WTC11 (cell line): ENCODE data around the gene ANKRD65. TPM values are rescaled to one million over a fixed set of nuclear protein-coding genes. Genes with fewer than 3 reads are reported as not detected.

Experiments
- ATAC-seq: fragments of 200-7000 bp; cut with Tn5 transposase; 2 replicates; pipeline ENCODE4 v1.10.0; 2021; ENCODE audit warnings: mild to moderate bottlenecking, moderate library complexity
- CTCF ChIA-PET: fragments of 300-600 bp; sonication (Branson Sonifier 250); formaldehyde crosslinking; loops from one replicate; lab custom pipeline; 2021; ENCODE audit warnings: antibody characterized with exemption; lab: Charles Lee
- POLR2A ChIA-PET: fragments of 350-600 bp; sonication (Branson Sonifier 250); formaldehyde crosslinking; loops from one replicate; lab custom pipeline; 2021; ENCODE audit warnings: antibody characterized with exemption; lab: Charles Lee
- DNase-seq: peaks from one replicate; pipeline ENCODE4 v3.0.0; 2021; ENCODE audit warnings: low spot score
- H3K27ac Mint-ChIP-seq: 2 replicates; pipeline ENCODE4 v1.8.0; 2021; ENCODE audit warnings: mixed read lengths
- H3K27me3 Mint-ChIP-seq: 2 replicates; pipeline ENCODE4 v1.8.0; 2021; ENCODE audit warnings: low read depth, mild to moderate bottlenecking, moderate library complexity, mixed read lengths
- H3K36me3 Mint-ChIP-seq: 2 replicates; pipeline ENCODE4 v1.8.0; 2021; ENCODE audit warnings: mixed read lengths
- H3K4me1 Mint-ChIP-seq: 2 replicates; pipeline ENCODE4 v1.8.0; 2022; ENCODE audit warnings: mixed read lengths
- H3K4me3 Mint-ChIP-seq: 2 replicates; pipeline ENCODE4 v1.8.0; 2021; ENCODE audit warnings: mild to moderate bottlenecking, moderate library complexity, mixed read lengths
- H3K9me3 Mint-ChIP-seq: 2 replicates; pipeline ENCODE4 v1.8.0; 2021; ENCODE audit warnings: mixed read lengths
- ATF1 ChIP-seq: sonication (generic); formaldehyde crosslinking; IDR thresholded peaks from 2 replicates; pipeline ENCODE4 v1.8.1; 2023; ENCODE audit warnings: mild to moderate bottlenecking, moderate library complexity, missing genetic modification reagents
- ATF3 ChIP-seq: sonication (generic); formaldehyde crosslinking; conservative IDR thresholded peaks from 2 replicates; pipeline ENCODE4 v1.8.1; 2022; ENCODE audit warnings: mild to moderate bottlenecking, missing genetic modification reagents
- EMX1 ChIP-seq: fragments of 250-450 bp; sonication (Bioruptor Pico); IDR thresholded peaks from 2 replicates; pipeline ENCODE4 v1.8.0; 2021; ENCODE audit warnings: mild to moderate bottlenecking
- ESRRA ChIP-seq: sonication (generic); formaldehyde crosslinking; IDR thresholded peaks from 2 replicates; pipeline ENCODE4 v1.8.1; 2022; ENCODE audit warnings: mild to moderate bottlenecking, missing genetic modification reagents, borderline replicate concordance
- FOXP1 ChIP-seq: sonication (generic); formaldehyde crosslinking; IDR thresholded peaks from 2 replicates; pipeline ENCODE4 v1.8.0; 2022; ENCODE audit warnings: missing genetic modification reagents, mild to moderate bottlenecking, moderate library complexity, borderline replicate concordance
- GABPB1 ChIP-seq: sonication (generic); formaldehyde crosslinking; IDR thresholded peaks from 2 replicates; pipeline ENCODE4 v1.8.1; 2023; ENCODE audit warnings: mild to moderate bottlenecking, missing genetic modification reagents
- HMGA2 ChIP-seq: fragments of 250-450 bp; sonication (Bioruptor Pico); IDR thresholded peaks from 2 replicates; pipeline ENCODE4 v1.4.0; 2021; ENCODE audit warnings: mild to moderate bottlenecking, moderate library complexity
- IRF2 ChIP-seq: sonication (generic); formaldehyde crosslinking; IDR thresholded peaks from 2 replicates; pipeline ENCODE4 v1.8.0; 2022; ENCODE audit warnings: low read depth, missing genetic modification reagents, borderline replicate concordance
- JAZF1 ChIP-seq: fragments of 250-450 bp; sonication (Bioruptor Pico); IDR thresholded peaks from 2 replicates; pipeline ENCODE4 v1.9.0; 2021; ENCODE audit warnings: moderate library complexity, mild to moderate bottlenecking, inconsistent platforms
- MLX ChIP-seq: sonication (generic); formaldehyde crosslinking; IDR thresholded peaks from 2 replicates; pipeline ENCODE4 v1.8.1; 2023; ENCODE audit warnings: mild to moderate bottlenecking, missing genetic modification reagents, moderate library complexity
- NFE2L1 ChIP-seq: sonication (generic); formaldehyde crosslinking; IDR thresholded peaks from 2 replicates; pipeline ENCODE4 v1.8.1; 2023; ENCODE audit warnings: missing genetic modification reagents
- PRRX2 ChIP-seq: fragments of 250-450 bp; sonication (Bioruptor Pico); IDR thresholded peaks from 2 replicates; pipeline ENCODE4 v1.8.0; 2021; ENCODE audit warnings: mild to moderate bottlenecking
- RELA ChIP-seq: sonication (generic); formaldehyde crosslinking; IDR thresholded peaks from 2 replicates; pipeline ENCODE4 v1.8.1; 2022; ENCODE audit warnings: missing genetic modification reagents, mild to moderate bottlenecking, borderline replicate concordance
- SMAD4 ChIP-seq: sonication (generic); formaldehyde crosslinking; IDR thresholded peaks from 2 replicates; pipeline ENCODE4 v1.8.0; 2022; ENCODE audit warnings: mild to moderate bottlenecking, missing genetic modification reagents
- TEAD1 ChIP-seq: sonication (generic); formaldehyde crosslinking; IDR thresholded peaks from 2 replicates; pipeline ENCODE4 v1.8.0; 2022; ENCODE audit warnings: mild to moderate bottlenecking, missing genetic modification reagents
- ZNF121 ChIP-seq: sonication (generic); formaldehyde crosslinking; IDR thresholded peaks from 2 replicates; pipeline ENCODE4 v1.8.0; 2023; ENCODE audit warnings: missing genetic modification reagents
- ZNF232 ChIP-seq: sonication (generic); formaldehyde crosslinking; IDR thresholded peaks from 2 replicates; pipeline ENCODE4 v1.8.0; 2022; ENCODE audit warnings: mild to moderate bottlenecking, missing genetic modification reagents
- ZNF416 ChIP-seq: fragments of 250-450 bp; sonication (Bioruptor Pico); IDR thresholded peaks from 2 replicates; pipeline ENCODE4 v1.9.0; 2021; ENCODE audit warnings: mild to moderate bottlenecking, inconsistent platforms
- total RNA-seq: library from RNA; stranded (reverse); gene quantifications from 3 replicates; pipeline ENCODE4 v1.2.3, GENCODE V29; 2021
- TF ChIP-seq, protein P1 (sequence below): sonication (generic); formaldehyde crosslinking; IDR thresholded peaks from 2 replicates; pipeline ENCODE4 v1.8.0; 2023; ENCODE audit warnings: missing genetic modification reagents, mild to moderate bottlenecking, borderline replicate concordance
- TF ChIP-seq, protein P2 (sequence below): sonication (generic); formaldehyde crosslinking; IDR thresholded peaks from 2 replicates; pipeline ENCODE4 v1.8.0; 2023; ENCODE audit warnings: missing genetic modification reagents
- TF ChIP-seq, protein P3 (sequence below): sonication (generic); formaldehyde crosslinking; IDR thresholded peaks from 2 replicates; pipeline ENCODE4 v1.8.0; 2022; ENCODE audit warnings: mild to moderate bottlenecking, missing genetic modification reagents
- TF ChIP-seq, protein P4 (sequence below): sonication (generic); formaldehyde crosslinking; conservative IDR thresholded peaks from 2 replicates; pipeline ENCODE4 v1.8.1; 2023; ENCODE audit warnings: mild to moderate bottlenecking, low read depth, missing genetic modification reagents, moderate library complexity

ANKRD65 gene
- total RNA-seq, 1 experiment from 2014 or later = 1.9 TPM

DNA sequence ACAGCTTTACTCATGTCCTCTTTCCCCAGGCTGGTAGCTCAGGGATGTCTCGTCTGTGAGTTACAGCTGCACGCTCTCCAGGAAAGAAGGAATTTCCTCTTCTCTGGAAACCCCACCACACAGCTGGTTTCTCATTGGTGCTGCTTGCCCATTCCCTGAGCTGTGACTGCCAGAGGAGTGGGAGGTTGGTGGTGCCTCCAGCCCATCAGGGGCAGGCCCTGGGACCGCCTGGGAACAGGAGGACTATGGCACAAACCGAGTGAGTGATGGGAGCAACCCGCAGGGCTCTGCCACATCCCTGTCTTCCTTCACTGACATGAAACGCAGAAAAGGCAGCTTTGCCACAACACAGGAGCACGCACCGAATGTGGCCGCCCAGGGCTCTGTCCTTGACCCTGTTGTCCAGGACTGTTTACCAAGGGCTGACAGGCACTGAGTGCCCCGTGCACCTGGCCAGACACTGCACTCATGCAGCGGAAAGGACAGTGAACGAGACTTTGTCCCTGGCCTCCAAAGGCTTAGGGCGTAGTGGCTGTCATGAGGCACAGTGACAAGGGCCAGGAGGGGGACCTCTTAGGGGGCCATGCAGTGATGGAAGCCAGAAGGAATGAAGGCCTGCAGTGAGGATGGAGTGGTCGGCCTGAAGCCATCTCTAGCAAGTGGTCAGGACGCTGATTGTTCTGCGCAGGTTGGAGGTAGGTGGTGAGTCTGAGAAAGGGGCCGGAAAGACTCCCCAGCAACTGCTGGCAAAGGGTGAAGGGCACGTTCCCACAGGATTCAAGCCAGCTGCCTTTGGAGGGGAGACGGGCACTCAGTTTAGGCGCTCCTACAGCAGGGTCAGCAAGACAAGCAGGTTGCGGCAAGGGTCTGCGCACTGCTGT lies 20.3 kb downstream of the ANKRD65 start:
- ATAC-seq (no peak), DNase-seq (no peak)
- Mint-ChIP-seq H3K9me3 (no peaks in the 10 kb centered on the region), H3K27me3 (no peaks in the 10 kb centered on the region), H3K36me3 (peaks cover 60% of the 10 kb centered on the region), H3K27ac (peak overlapping the region; percentile 72), H3K4me3 (peak overlapping the region; percentile 85), H3K4me1 (peaks cover 34% of the 10 kb centered on the region)
- CTCF ChIA-PET = interaction anchor here (2.4 to 2.5 kb wide), 2 partner anchors 29 to 104 kb away, joined by 12 to 14 read pairs; no protein-coding TSS in a partner anchor
- TF ChIP-seq, protein P1, sequence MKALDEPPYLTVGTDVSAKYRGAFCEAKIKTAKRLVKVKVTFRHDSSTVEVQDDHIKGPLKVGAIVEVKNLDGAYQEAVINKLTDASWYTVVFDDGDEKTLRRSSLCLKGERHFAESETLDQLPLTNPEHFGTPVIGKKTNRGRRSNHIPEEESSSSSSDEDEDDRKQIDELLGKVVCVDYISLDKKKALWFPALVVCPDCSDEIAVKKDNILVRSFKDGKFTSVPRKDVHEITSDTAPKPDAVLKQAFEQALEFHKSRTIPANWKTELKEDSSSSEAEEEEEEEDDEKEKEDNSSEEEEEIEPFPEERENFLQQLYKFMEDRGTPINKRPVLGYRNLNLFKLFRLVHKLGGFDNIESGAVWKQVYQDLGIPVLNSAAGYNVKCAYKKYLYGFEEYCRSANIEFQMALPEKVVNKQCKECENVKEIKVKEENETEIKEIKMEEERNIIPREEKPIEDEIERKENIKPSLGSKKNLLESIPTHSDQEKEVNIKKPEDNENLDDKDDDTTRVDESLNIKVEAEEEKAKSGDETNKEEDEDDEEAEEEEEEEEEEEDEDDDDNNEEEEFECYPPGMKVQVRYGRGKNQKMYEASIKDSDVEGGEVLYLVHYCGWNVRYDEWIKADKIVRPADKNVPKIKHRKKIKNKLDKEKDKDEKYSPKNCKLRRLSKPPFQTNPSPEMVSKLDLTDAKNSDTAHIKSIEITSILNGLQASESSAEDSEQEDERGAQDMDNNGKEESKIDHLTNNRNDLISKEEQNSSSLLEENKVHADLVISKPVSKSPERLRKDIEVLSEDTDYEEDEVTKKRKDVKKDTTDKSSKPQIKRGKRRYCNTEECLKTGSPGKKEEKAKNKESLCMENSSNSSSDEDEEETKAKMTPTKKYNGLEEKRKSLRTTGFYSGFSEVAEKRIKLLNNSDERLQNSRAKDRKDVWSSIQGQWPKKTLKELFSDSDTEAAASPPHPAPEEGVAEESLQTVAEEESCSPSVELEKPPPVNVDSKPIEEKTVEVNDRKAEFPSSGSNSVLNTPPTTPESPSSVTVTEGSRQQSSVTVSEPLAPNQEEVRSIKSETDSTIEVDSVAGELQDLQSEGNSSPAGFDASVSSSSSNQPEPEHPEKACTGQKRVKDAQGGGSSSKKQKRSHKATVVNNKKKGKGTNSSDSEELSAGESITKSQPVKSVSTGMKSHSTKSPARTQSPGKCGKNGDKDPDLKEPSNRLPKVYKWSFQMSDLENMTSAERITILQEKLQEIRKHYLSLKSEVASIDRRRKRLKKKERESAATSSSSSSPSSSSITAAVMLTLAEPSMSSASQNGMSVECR = no peak
- 0 out of 2 replicates have a peak, but pooled peaks have one; percentile 24 for TF ChIP-seq ZNF416
- no peak for TF ChIP-seq JAZF1 (CRISPR knock-in tag)
- 0 out of 2 replicates have a peak, but pooled peaks have one; percentile 31 for TF ChIP-seq ATF1
- peak; percentile 56; the same call in 1 of the 2 replicates for TF ChIP-seq RELA
- TF ChIP-seq, protein P2, sequence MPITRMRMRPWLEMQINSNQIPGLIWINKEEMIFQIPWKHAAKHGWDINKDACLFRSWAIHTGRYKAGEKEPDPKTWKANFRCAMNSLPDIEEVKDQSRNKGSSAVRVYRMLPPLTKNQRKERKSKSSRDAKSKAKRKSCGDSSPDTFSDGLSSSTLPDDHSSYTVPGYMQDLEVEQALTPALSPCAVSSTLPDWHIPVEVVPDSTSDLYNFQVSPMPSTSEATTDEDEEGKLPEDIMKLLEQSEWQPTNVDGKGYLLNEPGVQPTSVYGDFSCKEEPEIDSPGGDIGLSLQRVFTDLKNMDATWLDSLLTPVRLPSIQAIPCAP = no peak
- 0 out of 2 replicates have a peak, but pooled peaks have one; percentile 16 for TF ChIP-seq ZNF232 (CRISPR knock-in tag)
- 0 out of 2 replicates have a peak, but pooled peaks have one; percentile 49 for TF ChIP-seq EMX1 (CRISPR knock-in tag)
- peak; percentile 61; the same call in 1 of the 2 replicates for TF ChIP-seq MLX (CRISPR knock-in tag)
- peak; percentile 83 for TF ChIP-seq GABPB1
- TF ChIP-seq ATF3 (CRISPR knock-in tag) = no peak
- TF ChIP-seq IRF2 (CRISPR knock-in tag) = no peak
- POLR2A ChIA-PET = interaction anchor here (1.2 to 2.3 kb wide), 2 partner anchors 10 to 26 kb away, joined by 3 to 12 read pairs; partner anchors contain the start of gene AURKAIP1

- H3K27ac Mint-ChIP-seq = peak overlapping the region; percentile 88
- H3K9me3 Mint-ChIP-seq = no peaks in the 10 kb centered on the region
- POLR2A ChIA-PET = interaction anchor here (1.2 to 2.3 kb wide), 6 partner anchors 11 to 34 kb away, joined by 3 to 12 read pairs (median 5); partner anchors contain the start of gene AURKAIP1
- H3K4me3 Mint-ChIP-seq = peak overlapping the region; percentile 85
- H3K27me3 Mint-ChIP-seq = no peaks in the 10 kb centered on the region
- CTCF ChIA-PET = interaction anchor here (0.6 to 2.5 kb wide), 6 partner anchors 11 to 105 kb away, joined by 3 to 14 read pairs (median 8); partner anchors contain the start of gene AURKAIP1
- peaks cover 60% of the 10 kb centered on the region for H3K36me3 Mint-ChIP-seq
- ATAC-seq = no peak
- H3K4me1 Mint-ChIP-seq = peaks cover 31% of the 10 kb centered on the region
- no peak for DNase-seq
- no peak for TF ChIP-seq HMGA2 (CRISPR knock-in tag)
- 0 out of 2 replicates have a peak, but pooled peaks have one; percentile 17 for TF ChIP-seq SMAD4 (CRISPR knock-in tag)
- TF ChIP-seq NFE2L1 (CRISPR knock-in tag) = 0 out of 2 replicates have a peak, but pooled peaks have one; percentile 29
- peak; percentile 44; the same call in 1 of the 2 replicates for TF ChIP-seq TEAD1 (CRISPR knock-in tag)
- peak; percentile 18; the same call in 1 of the 2 replicates for TF ChIP-seq ESRRA (CRISPR knock-in tag)
- TF ChIP-seq ZNF121 (CRISPR knock-in tag) = no peak
- TF ChIP-seq, protein P3, sequence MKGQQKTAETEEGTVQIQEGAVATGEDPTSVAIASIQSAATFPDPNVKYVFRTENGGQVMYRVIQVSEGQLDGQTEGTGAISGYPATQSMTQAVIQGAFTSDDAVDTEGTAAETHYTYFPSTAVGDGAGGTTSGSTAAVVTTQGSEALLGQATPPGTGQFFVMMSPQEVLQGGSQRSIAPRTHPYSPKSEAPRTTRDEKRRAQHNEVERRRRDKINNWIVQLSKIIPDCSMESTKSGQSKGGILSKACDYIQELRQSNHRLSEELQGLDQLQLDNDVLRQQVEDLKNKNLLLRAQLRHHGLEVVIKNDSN = no peak; the same call in 1 of the 2 replicates
- TF ChIP-seq, protein P4, sequence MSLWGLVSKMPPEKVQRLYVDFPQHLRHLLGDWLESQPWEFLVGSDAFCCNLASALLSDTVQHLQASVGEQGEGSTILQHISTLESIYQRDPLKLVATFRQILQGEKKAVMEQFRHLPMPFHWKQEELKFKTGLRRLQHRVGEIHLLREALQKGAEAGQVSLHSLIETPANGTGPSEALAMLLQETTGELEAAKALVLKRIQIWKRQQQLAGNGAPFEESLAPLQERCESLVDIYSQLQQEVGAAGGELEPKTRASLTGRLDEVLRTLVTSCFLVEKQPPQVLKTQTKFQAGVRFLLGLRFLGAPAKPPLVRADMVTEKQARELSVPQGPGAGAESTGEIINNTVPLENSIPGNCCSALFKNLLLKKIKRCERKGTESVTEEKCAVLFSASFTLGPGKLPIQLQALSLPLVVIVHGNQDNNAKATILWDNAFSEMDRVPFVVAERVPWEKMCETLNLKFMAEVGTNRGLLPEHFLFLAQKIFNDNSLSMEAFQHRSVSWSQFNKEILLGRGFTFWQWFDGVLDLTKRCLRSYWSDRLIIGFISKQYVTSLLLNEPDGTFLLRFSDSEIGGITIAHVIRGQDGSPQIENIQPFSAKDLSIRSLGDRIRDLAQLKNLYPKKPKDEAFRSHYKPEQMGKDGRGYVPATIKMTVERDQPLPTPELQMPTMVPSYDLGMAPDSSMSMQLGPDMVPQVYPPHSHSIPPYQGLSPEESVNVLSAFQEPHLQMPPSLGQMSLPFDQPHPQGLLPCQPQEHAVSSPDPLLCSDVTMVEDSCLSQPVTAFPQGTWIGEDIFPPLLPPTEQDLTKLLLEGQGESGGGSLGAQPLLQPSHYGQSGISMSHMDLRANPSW (CRISPR knock-in tag) = no peak
- 0 out of 2 replicates have a peak, but pooled peaks have one; percentile 48 for TF ChIP-seq PRRX2 (CRISPR knock-in tag)
- 0 out of 2 replicates have a peak, but pooled peaks have one; percentile 24 for TF ChIP-seq FOXP1 (CRISPR knock-in tag)
These were observed 21.1 kb downstream of the ANKRD65 start for GRCh38 chr1:1399872-1400575.
